Hepatocyte (in vitro differentiated cells): ENCODE results near the gene VPS11. TPM values are rescaled to one million over a fixed set of nuclear protein-coding genes. Genes with fewer than 3 reads are reported as not detected.
A peak's percentile ranks its signal among the peaks of the same experiment; 100 is the strongest.

Experiments used
- DNase-seq: peaks from one replicate; pipeline ENCODE4 v3.0.0-alpha.2; 2016; ENCODE audit warnings: low spot score
- H2AFZ ChIP-seq: fragments of 200-600 bp; sonication (generic); 2 replicates; pipeline ENCODE4 v1.6.0; 2016; ENCODE audit warnings: antibody characterized with exemption, mild to moderate bottlenecking
- H3K27ac ChIP-seq: fragments of 200-600 bp; sonication (generic); 2 replicates; pipeline ENCODE4 v1.5.1; 2016; ENCODE audit warnings: mild to moderate bottlenecking
- H3K27me3 ChIP-seq: fragments of 200-600 bp; sonication (generic); 2 replicates; pipeline ENCODE4 v1.6.1; 2016
- H3K36me3 ChIP-seq: fragments of 200-600 bp; sonication (generic); replicated peaks from 2 replicates; pipeline ENCODE4 v1.5.1; 2016; ENCODE audit warnings: low read depth; ENCODE audit not compliant: insufficient read depth
- H3K4me1 ChIP-seq: fragments of 200-600 bp; sonication (generic); 2 replicates; pipeline ENCODE4 v1.5.1; 2016; ENCODE audit warnings: mild to moderate bottlenecking, moderate library complexity; ENCODE audit not compliant: insufficient read depth
- H3K4me2 ChIP-seq: fragments of 200-600 bp; sonication (generic); 2 replicates; pipeline ENCODE4 v1.6.0; 2016
- H3K4me3 ChIP-seq: fragments of 200-600 bp; sonication (generic); 2 replicates; pipeline ENCODE4 v1.5.1; 2016; ENCODE audit warnings: mild to moderate bottlenecking
- H3K79me2 ChIP-seq: fragments of 200-600 bp; sonication (generic); 2 replicates; pipeline ENCODE4 v1.6.0; 2017; ENCODE audit warnings: mild to moderate bottlenecking
- H3K9me2 ChIP-seq: fragments of 200-600 bp; sonication (generic); replicated peaks from 2 replicates; pipeline ENCODE4 v1.6.0; 2017; ENCODE audit warnings: mild to moderate bottlenecking; ENCODE audit not compliant: insufficient read depth
- H3K9me3 ChIP-seq: fragments of 200-600 bp; sonication (generic); 2 replicates; pipeline ENCODE4 v1.5.1; 2016; ENCODE audit warnings: low read depth, mild to moderate bottlenecking
- H4K20me1 ChIP-seq: fragments of 200-600 bp; sonication (generic); 2 replicates; pipeline ENCODE4 v1.6.0; 2016; ENCODE audit warnings: mild to moderate bottlenecking; ENCODE audit not compliant: insufficient read depth, poor library complexity, severe bottlenecking
- CTCF ChIP-seq: fragments of 200-600 bp; sonication (generic); IDR thresholded peaks from 2 replicates; pipeline ENCODE4 v1.5.1; 2016; ENCODE audit warnings: antibody characterized with exemption, mild to moderate bottlenecking; ENCODE audit not compliant: poor library complexity
- EZH2 ChIP-seq: fragments of 200-600 bp; sonication (generic); IDR thresholded peaks from 2 replicates; pipeline ENCODE4 v1.6.1; 2016; ENCODE audit warnings: antibody characterized with exemption, mild to moderate bottlenecking, borderline replicate concordance
- EZH2phosphoT487 ChIP-seq: fragments of 200-600 bp; sonication (generic); IDR thresholded peaks from one replicate; pipeline ENCODE4 v1.6.1; 2018; ENCODE audit warnings: antibody characterized with exemption, mild to moderate bottlenecking, low read depth, moderate library complexity; ENCODE audit not compliant: unreplicated experiment, severe bottlenecking
- WGBS: methylation state at CpG from one replicate; pipeline ENCODE4 v1.1.6; 2016; ENCODE audit warnings: low lambda C conversion rate; ENCODE audit errors: missing lambda C conversion rate; 5-methylcytosine and 5-hydroxymethylcytosine counted together
- microRNA-seq: library from miRNA; unstranded; fragments of <30 nt; microRNA quantifications from one replicate; pipeline ENCODE4, GENCODE V29; 2017
- polyA plus RNA-seq: library from polyadenylated mRNA; unstranded; fragments of >200 nt; fragmentation: Nextera tagmentation; extraction: Ambion mirVana; gene quantifications from 2 replicates; pipeline ENCODE4 v1.2.1, GENCODE V29; 2016
- total RNA-seq: library from RNA; depleted of rRNA; stranded (reverse); fragments of >200 nt; gene quantifications from 2 replicates; pipeline ENCODE4 v1.2.3, GENCODE V29; 2014

Gene VPS11
- total and polyA plus RNA-seq, 2 experiments from 2014 or later: 31.8 to 36.9 TPM

GRCh38 chr11:119126675-119127268, 59.2 kb downstream of the VPS11 start:
- no peak overlapping the region for H2AFZ ChIP-seq
- H3K79me2 ChIP-seq: peaks cover 38% of the 10 kb centered on the region
- no peak overlapping the region for H3K4me2 ChIP-seq
- no peaks in the 10 kb centered on the region for H3K9me3 ChIP-seq
- WGBS: 85% methylated on average over 5 of the region's 5 CpGs
- peaks cover 5% of the 10 kb centered on the region for H4K20me1 ChIP-seq
- TF ChIP-seq EZH2 (no peak), EZH2phosphoT487 (no peak), CTCF (no peak)
- H3K9me2 ChIP-seq: no peaks in the 10 kb centered on the region
- H3K27me3 ChIP-seq: no peaks in the 10 kb centered on the region
- no peak overlapping the region for H3K4me3 ChIP-seq
- H3K36me3 ChIP-seq: no peaks in the 10 kb centered on the region
- no peak for DNase-seq
- peak overlapping the region; percentile 76 for H3K27ac ChIP-seq
- peaks cover 7% of the 10 kb centered on the region for H3K4me1 ChIP-seq

- no peak overlapping the region for H3K27ac ChIP-seq
- H3K4me2 ChIP-seq: no peak overlapping the region
- no peak overlapping the region for H3K4me3 ChIP-seq
- 68% methylated on average over 3 of the region's 3 CpGs for WGBS
- H3K4me1 ChIP-seq: no peaks in the 10 kb centered on the region
- no peak overlapping the region for H2AFZ ChIP-seq
- H3K79me2 ChIP-seq: peaks cover 4% of the 10 kb centered on the region
- H3K27me3 ChIP-seq: no peaks in the 10 kb centered on the region
- H3K9me2 ChIP-seq: no peaks in the 10 kb centered on the region
- H4K20me1 ChIP-seq: no peaks in the 10 kb centered on the region
- no peak for DNase-seq
- no peak for TF ChIP-seq CTCF
- no peak for TF ChIP-seq EZH2
- no peak for TF ChIP-seq EZH2phosphoT487
- no peaks in the 10 kb centered on the region for H3K9me3 ChIP-seq
- no peaks in the 10 kb centered on the region for H3K36me3 ChIP-seq
Measured at GRCh38 chr11:119130662-119131061, 63.0 kb downstream of the VPS11 start.

Small RNA genes lying within 50 kb of the gene (microRNA-seq; reads per million reads assigned to microRNA genes)
- not detected for gene MIR3656

Other genes starting within 250 kb of the VPS11 start
- gene CXCR5, start 183.9 kb upstream of the VPS11 start, total RNA-seq: not detected in 2 replicates
- gene CXCR5, start 183.9 kb upstream of the VPS11 start, polyA plus RNA-seq: 0.11 and 0.29 TPM in 2 replicates
- gene BCL9L, start 141.9 kb upstream of the VPS11 start, total RNA-seq: 7.8 and 25.3 TPM in 2 replicates
- gene BCL9L, start 141.9 kb upstream of the VPS11 start, polyA plus RNA-seq: 18.0 and 18.1 TPM in 2 replicates
- 2.2 and 3.6 TPM in 2 replicates for gene UPK2, start 111.5 kb upstream of the VPS11 start, total RNA-seq
- gene UPK2, start 111.5 kb upstream of the VPS11 start, polyA plus RNA-seq: 55.3 and 101 TPM in 2 replicates
- not detected in 2 replicates for gene FOXR1, start 96.1 kb upstream of the VPS11 start, total RNA-seq
- 0.41 TPM in 1 of 2 replicates, not detected in the other for gene FOXR1, start 96.1 kb upstream of the VPS11 start, polyA plus RNA-seq
- gene CENATAC, start 69.7 kb upstream of the VPS11 start, total RNA-seq: 26.2 and 28.2 TPM in 2 replicates
- 22.6 and 24.5 TPM in 2 replicates for gene CENATAC, start 69.7 kb upstream of the VPS11 start, polyA plus RNA-seq
- gene RPS25, start 49.5 kb upstream of the VPS11 start, total RNA-seq: 1,502 and 1,568 TPM in 2 replicates
- 1,058 and 1,100 TPM in 2 replicates for gene RPS25, start 49.5 kb upstream of the VPS11 start, polyA plus RNA-seq
- 78.5 and 96.1 TPM in 2 replicates for gene TRAPPC4, start 49.1 kb upstream of the VPS11 start, total RNA-seq
- 174 and 175 TPM in 2 replicates for gene TRAPPC4, start 49.1 kb upstream of the VPS11 start, polyA plus RNA-seq
- 68.0 and 87.4 TPM in 2 replicates for gene SLC37A4, start 36.9 kb upstream of the VPS11 start, total RNA-seq
- 63.5 and 82.3 TPM in 2 replicates for gene SLC37A4, start 36.9 kb upstream of the VPS11 start, polyA plus RNA-seq
- 168 and 197 TPM in 2 replicates for gene HYOU1, start 10.6 kb upstream of the VPS11 start, total RNA-seq
- 122 and 125 TPM in 2 replicates for gene HYOU1, start 10.6 kb upstream of the VPS11 start, polyA plus RNA-seq
- 10.9 and 11.9 TPM in 2 replicates for gene HMBS, start 17.1 kb downstream of the VPS11 start, total RNA-seq
- 34.5 and 37.7 TPM in 2 replicates for gene HMBS, start 17.1 kb downstream of the VPS11 start, polyA plus RNA-seq
- 27.5 and 28.1 TPM in 2 replicates for gene DPAGT1, start 34.0 kb downstream of the VPS11 start, total RNA-seq
- gene DPAGT1, start 34.0 kb downstream of the VPS11 start, polyA plus RNA-seq: 76.2 and 82.7 TPM in 2 replicates
- gene C2CD2L, start 39.5 kb downstream of the VPS11 start, total RNA-seq: 5.2 and 9.7 TPM in 2 replicates
- 7.4 and 10.2 TPM in 2 replicates for gene C2CD2L, start 39.5 kb downstream of the VPS11 start, polyA plus RNA-seq
- gene HINFP, start 53.8 kb downstream of the VPS11 start, total RNA-seq: 10.9 and 25.3 TPM in 2 replicates
- gene HINFP, start 53.8 kb downstream of the VPS11 start, polyA plus RNA-seq: 16.4 and 19.8 TPM in 2 replicates
- not detected in 2 replicates for gene ABCG4, start 81.2 kb downstream of the VPS11 start, total RNA-seq
- gene ABCG4, start 81.2 kb downstream of the VPS11 start, polyA plus RNA-seq: 0.45 and 0.99 TPM in 2 replicates
- 12.5 and 13.3 TPM in 2 replicates for gene NLRX1, start 100.9 kb downstream of the VPS11 start, total RNA-seq
- gene NLRX1, start 100.9 kb downstream of the VPS11 start, polyA plus RNA-seq: 9.4 and 10.0 TPM in 2 replicates
- 12.7 and 27.0 TPM in 2 replicates for gene NHERF4, start 117.7 kb downstream of the VPS11 start, total RNA-seq
- gene NHERF4, start 117.7 kb downstream of the VPS11 start, polyA plus RNA-seq: 26.5 and 32.8 TPM in 2 replicates
- 12.1 and 15.6 TPM in 2 replicates for gene CBL, start 138.5 kb downstream of the VPS11 start, total RNA-seq
- 4.6 and 6.6 TPM in 2 replicates for gene CBL, start 138.5 kb downstream of the VPS11 start, polyA plus RNA-seq
- gene MCAM, start 249.3 kb downstream of the VPS11 start, total RNA-seq: 8.7 and 35.4 TPM in 2 replicates
- 5.1 and 6.1 TPM in 2 replicates for gene MCAM, start 249.3 kb downstream of the VPS11 start, polyA plus RNA-seq